Measurements from ENCODE around the gene PARM1. TPM values are rescaled to one million over a fixed set of nuclear protein-coding genes. Genes with fewer than 3 reads are reported as not detected.

PARM1 gene
- total RNA-seq, 6 experiments from 2014 or later: 0.05 to 0.23 (median 0.16) TPM

- H3K27me3 Mint-ChIP-seq (ENCODE audit: insufficient read depth): peaks cover 4% of the 10 kb centered on the region; the same call in 1 of the 2 replicates
- H3K4me3 Mint-ChIP-seq: no peak overlapping the region
- no peaks in the 10 kb centered on the region for H3K9me3 Mint-ChIP-seq
- no peak overlapping the region for H3K27ac Mint-ChIP-seq
- TF ChIP-seq, protein P1, sequence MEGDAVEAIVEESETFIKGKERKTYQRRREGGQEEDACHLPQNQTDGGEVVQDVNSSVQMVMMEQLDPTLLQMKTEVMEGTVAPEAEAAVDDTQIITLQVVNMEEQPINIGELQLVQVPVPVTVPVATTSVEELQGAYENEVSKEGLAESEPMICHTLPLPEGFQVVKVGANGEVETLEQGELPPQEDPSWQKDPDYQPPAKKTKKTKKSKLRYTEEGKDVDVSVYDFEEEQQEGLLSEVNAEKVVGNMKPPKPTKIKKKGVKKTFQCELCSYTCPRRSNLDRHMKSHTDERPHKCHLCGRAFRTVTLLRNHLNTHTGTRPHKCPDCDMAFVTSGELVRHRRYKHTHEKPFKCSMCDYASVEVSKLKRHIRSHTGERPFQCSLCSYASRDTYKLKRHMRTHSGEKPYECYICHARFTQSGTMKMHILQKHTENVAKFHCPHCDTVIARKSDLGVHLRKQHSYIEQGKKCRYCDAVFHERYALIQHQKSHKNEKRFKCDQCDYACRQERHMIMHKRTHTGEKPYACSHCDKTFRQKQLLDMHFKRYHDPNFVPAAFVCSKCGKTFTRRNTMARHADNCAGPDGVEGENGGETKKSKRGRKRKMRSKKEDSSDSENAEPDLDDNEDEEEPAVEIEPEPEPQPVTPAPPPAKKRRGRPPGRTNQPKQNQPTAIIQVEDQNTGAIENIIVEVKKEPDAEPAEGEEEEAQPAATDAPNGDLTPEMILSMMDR (IDR thresholded peaks at IDR 0.05): no peak
- DNase-seq: no peak
- H3K4me1 Mint-ChIP-seq (ENCODE audit: low read depth): peaks cover 1% of the 10 kb centered on the region
- no peaks in the 10 kb centered on the region for H3K36me3 Mint-ChIP-seq (ENCODE audit: low read depth)
Measured at GRCh38 chr4:74947798-74948197, 14.9 kb downstream of the PARM1 start.

DNA sequence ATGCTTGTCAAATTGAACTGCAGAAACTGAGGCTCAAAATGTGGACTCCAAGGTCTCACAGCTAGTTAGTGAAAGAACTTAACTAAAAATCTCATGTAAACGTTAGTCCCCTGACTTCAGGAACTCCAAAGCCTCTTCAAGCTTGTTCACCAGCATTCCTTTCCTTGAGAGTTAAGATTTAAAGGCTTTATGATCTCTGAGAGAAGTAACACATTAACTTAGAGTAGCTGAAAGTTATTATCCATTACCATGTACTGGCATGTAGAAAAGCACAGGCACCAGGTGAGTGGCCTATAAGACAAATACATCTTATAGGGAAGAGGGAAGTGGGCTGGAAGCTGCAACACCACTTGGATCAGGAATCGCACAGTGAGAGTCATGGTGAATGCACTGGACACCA lies 15.3 kb downstream of the PARM1 start:
- Mint-ChIP-seq H3K9me3 (no peaks in the 10 kb centered on the region), H3K27me3 (ENCODE audit: insufficient read depth) (peaks cover 4% of the 10 kb centered on the region; the same call in 1 of the 2 replicates), H3K27ac (no peak overlapping the region), H3K4me3 (no peak overlapping the region), H3K36me3 (ENCODE audit: low read depth) (no peaks in the 10 kb centered on the region), H3K4me1 (ENCODE audit: low read depth) (no peaks in the 10 kb centered on the region)
- TF ChIP-seq, protein P1 (IDR thresholded peaks at IDR 0.05): no peak
- DNase-seq: no peak

- no peaks in the 10 kb centered on the region for H3K4me1 Mint-ChIP-seq (ENCODE audit: low read depth)
- H3K9me3 Mint-ChIP-seq: no peaks in the 10 kb centered on the region
- H3K4me3 Mint-ChIP-seq: no peak overlapping the region
- DNase-seq: no peak
- no peaks in the 10 kb centered on the region for H3K36me3 Mint-ChIP-seq (ENCODE audit: low read depth)
- TF ChIP-seq, protein P1 (IDR thresholded peaks at IDR 0.05): no peak
- no peak overlapping the region for H3K27ac Mint-ChIP-seq
- H3K27me3 Mint-ChIP-seq (ENCODE audit: insufficient read depth): peaks cover 2% of the 10 kb centered on the region; the same call in 1 of the 2 replicates
Measured at GRCh38 chr4:74950200-74950599, 17.3 kb downstream of the PARM1 start.

DNA sequence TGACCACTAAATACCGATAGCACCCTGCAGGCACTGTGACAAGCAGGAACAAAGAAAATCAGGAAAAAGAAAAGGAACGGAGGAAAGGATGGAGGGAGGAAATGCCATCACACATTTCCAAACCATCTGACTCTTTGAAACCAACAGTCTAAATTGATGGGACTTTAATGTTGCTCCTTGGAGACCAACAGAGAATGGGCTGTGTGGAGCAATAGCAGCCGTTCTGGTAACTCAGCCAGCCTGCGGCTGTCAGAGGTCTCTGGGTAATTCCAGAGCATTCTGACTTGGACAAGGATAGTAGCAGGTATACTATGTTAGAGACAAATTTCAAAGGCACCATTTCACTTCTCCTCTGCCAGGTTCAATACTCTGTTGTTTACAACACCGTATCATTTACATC lies 18.0 kb downstream of the PARM1 start:
- no peaks in the 10 kb centered on the region for H3K36me3 Mint-ChIP-seq (ENCODE audit: low read depth)
- no peaks in the 10 kb centered on the region for H3K4me1 Mint-ChIP-seq (ENCODE audit: low read depth)
- DNase-seq: no peak
- H3K27me3 Mint-ChIP-seq (ENCODE audit: insufficient read depth): peaks cover 1% of the 10 kb centered on the region; the same call in 1 of the 2 replicates
- TF ChIP-seq, protein P1 (IDR thresholded peaks at IDR 0.05): no peak
- H3K9me3 Mint-ChIP-seq: no peaks in the 10 kb centered on the region
- H3K27ac Mint-ChIP-seq: no peak overlapping the region
- H3K4me3 Mint-ChIP-seq: no peak overlapping the region

DNA sequence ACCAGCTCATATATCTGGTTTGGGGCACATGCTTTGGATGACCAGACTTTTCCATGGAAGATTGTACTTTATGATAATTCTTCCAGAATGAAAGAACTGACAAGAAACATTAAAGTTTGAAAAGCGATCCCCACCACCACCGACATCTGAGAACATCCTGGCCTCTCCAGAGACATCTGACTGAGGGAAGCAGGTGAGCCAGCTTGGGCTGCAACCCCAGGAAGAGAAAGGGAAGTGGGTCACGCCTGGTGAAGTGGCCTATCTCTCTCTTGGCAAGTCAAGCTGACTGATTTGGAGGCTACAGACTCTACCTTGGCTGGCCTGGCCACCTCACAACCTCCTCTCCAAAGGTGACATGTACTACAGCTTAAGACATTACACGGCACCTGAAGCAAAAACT lies 20.7 kb downstream of the PARM1 start:
- Mint-ChIP-seq H3K27me3 (ENCODE audit: insufficient read depth) (no peaks in the 10 kb centered on the region), H3K36me3 (ENCODE audit: low read depth) (no peaks in the 10 kb centered on the region), H3K4me3 (no peak overlapping the region), H3K4me1 (ENCODE audit: low read depth) (no peaks in the 10 kb centered on the region), H3K9me3 (no peaks in the 10 kb centered on the region), H3K27ac (no peak overlapping the region)
- no peak for DNase-seq
- TF ChIP-seq, protein P1 (IDR thresholded peaks at IDR 0.05): no peak

DNA sequence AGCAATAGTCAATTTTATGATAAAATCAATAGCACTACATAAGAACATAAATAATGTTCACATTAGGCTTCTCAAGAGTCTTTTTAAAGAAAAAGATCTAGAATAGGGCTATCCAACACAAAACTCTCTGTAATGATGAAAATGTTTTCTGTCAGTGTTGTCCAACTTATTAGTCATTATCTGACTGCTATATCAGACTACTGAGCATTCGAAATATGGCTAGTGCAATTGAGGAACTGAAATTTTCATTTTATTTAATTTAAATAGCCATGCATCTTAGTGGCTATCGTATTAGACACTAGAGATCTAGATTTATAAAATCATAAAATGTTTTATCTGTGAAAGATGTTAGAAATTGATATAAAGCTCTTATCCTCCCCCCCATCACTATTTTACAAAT lies 26.0 kb downstream of the PARM1 start:
- TF ChIP-seq, protein P1 (IDR thresholded peaks at IDR 0.05): no peak
- H3K4me1 Mint-ChIP-seq (ENCODE audit: low read depth): no peaks in the 10 kb centered on the region
- H3K27ac Mint-ChIP-seq: no peak overlapping the region
- H3K9me3 Mint-ChIP-seq: no peaks in the 10 kb centered on the region
- DNase-seq: no peak
- no peak overlapping the region for H3K4me3 Mint-ChIP-seq
- H3K36me3 Mint-ChIP-seq (ENCODE audit: low read depth): no peaks in the 10 kb centered on the region
- H3K27me3 Mint-ChIP-seq (ENCODE audit: insufficient read depth): no peaks in the 10 kb centered on the region
